ENCODE results near the gene MMD.

DNA sequence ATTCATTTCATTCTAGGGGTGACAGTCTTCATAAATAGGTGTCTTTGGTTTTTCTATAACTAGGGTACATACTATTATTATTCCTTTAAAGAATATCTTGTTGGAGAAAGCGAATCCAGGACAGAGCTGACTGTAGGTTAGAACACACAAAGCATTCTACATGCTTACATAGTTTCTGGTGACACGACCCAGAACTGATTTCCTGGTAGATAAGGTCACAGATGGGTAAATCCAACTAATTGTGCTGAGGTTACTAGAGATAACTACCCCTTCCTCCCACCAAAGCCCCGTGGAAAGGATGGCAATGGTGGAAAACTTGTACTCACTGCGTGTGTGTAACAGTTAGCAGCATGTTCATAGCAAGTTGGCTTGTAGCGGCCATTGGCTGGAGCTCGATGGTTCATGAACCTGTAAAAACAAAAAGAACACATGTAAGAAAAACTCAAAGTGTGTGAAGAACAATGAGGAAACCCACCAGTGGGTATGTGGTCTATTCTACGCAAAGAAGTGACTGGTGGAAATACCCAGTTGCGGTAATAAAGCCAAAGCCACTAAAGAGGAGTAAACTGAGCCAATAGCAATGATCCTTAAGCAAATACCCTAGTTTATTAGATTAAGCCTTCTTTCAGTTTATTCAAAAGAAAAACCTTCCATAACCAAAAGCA is 7.7 kb downstream of the MMD start:
- no peak for TF ChIP-seq EZH2 (IDR thresholded peaks at IDR 0.05; ENCODE audit: insufficient read depth, poor library complexity, severe bottlenecking)
- no peak for TF ChIP-seq EZH2phosphoT487 (IDR thresholded peaks at IDR 0.05; ENCODE audit: insufficient read depth, low read depth)

Measured in GM23248 (cell line).